ENCODE data around the gene KRTAP5-3. TPM values are rescaled to one million over a fixed set of nuclear protein-coding genes. Genes with fewer than 3 reads are reported as not detected.

Gene KRTAP5-3
- total and polyA plus RNA-seq, 12 donors, result not detected

DNA sequence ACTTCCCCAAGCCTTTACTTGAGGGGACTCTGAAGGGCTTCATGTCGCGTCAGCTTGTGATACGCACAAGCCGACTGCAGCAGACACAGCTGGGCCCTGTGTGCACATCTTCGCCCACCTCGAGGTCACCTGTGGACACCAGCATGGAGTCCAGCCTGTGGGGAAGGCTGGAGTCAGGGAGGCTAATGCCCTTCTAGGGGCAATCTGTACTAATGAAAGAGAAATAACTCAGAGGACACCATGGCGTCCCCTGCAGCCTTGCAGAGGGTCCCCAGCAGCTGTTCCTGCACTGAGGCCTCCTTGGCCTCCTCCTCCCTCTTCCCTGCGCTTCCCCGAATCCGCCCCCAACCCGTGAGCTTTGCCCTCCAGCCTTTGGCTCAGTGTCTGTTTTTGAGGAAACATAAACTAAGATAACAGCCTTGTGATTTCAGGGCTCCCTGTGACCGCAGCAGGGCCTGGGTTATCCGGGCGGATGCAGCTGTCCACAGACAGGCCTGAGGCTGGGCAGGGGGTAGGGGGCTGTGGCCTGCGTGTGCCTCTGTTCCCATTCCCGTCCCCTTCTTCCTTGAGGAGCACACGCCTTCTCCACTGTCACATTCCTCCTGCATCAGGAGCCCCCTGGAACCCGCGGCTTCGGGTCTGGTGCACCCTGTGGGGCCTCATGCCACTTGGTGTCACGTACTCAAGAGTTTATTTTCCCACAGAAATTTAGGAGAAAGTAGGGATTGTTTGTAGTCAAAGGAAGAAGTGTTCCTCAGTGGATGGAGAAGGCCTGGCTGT is 46.3 kb upstream of the KRTAP5-3 start:
- intact Hi-C loops (cut with DNase I), result loop anchor here in 9 of 10 donors (5.0 to 10.0 kb wide), 5 partner anchors 38 to 503 kb away; partner anchors contain the start of gene SYT8 (in 4 of the 9)
- no peaks in the 10 kb centered on the region for H3K9me3 ChIP-seq
- no peak overlapping the region for H3K27ac ChIP-seq
- no peak for ATAC-seq
- peaks cover 0 to 6% (median 4%) of the 10 kb centered on the region in 9 donors for H3K4me1 ChIP-seq
- TF ChIP-seq, protein P1, sequence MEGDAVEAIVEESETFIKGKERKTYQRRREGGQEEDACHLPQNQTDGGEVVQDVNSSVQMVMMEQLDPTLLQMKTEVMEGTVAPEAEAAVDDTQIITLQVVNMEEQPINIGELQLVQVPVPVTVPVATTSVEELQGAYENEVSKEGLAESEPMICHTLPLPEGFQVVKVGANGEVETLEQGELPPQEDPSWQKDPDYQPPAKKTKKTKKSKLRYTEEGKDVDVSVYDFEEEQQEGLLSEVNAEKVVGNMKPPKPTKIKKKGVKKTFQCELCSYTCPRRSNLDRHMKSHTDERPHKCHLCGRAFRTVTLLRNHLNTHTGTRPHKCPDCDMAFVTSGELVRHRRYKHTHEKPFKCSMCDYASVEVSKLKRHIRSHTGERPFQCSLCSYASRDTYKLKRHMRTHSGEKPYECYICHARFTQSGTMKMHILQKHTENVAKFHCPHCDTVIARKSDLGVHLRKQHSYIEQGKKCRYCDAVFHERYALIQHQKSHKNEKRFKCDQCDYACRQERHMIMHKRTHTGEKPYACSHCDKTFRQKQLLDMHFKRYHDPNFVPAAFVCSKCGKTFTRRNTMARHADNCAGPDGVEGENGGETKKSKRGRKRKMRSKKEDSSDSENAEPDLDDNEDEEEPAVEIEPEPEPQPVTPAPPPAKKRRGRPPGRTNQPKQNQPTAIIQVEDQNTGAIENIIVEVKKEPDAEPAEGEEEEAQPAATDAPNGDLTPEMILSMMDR (IDR thresholded peaks at IDR 0.05), result no peak
- peaks cover 0 to 31% (median 11%) of the 10 kb centered on the region in 7 donors for H3K27me3 ChIP-seq
- DNase-seq, result no peak
- no peak overlapping the region for H3K4me3 ChIP-seq
- H3K36me3 ChIP-seq, result no peaks in the 10 kb centered on the region
- 63 to 69% methylated on average over 21 of the region's 21 CpGs for WGBS, 2 donors

DNA sequence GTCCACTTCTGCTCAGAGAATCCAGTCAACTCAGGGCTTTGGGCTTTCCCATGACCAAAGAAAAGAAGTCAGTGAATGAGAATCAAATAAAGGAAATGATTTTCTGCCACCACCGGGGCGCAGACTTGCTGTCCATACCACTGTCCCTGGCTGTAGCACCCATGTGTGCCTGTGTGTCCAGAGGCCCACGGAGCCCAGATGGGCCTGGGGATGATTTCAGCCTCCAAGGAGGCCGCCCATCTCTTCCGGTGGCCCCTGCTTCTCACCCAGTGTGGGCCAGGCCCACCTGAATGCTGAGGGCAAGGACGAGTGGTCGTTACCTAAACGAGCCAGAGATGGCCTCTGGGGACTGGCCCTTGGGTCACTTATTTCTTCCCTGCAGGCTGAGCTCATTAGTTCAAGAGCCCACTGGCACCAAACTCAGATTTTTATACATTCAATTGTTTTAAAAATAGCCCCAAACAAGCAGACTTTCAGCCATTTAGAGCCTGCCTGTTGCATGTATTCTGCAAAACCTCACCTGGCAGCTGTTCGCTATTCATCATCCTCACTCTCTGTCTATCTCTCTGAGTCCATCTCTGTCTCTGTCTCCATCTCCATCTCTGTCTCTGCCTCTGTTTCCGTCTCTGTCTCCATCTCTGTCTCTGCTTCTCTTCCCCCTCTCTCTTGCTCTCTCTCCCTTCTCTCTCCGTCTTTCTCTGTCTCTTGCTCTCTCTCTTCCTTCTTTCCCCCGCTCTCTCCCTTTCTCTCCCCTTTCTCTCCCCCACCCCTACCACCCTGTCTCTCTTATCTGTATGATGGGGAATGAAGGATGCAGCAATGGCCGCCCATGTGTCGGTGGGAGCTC is 45.5 kb upstream of the KRTAP5-3 start:
- Histone ChIP-seq H3K27me3 (peaks cover 0 to 31% (median 11%) of the 10 kb centered on the region in 7 donors), H3K4me1 (peaks cover 0 to 6% (median 4%) of the 10 kb centered on the region in 9 donors), H3K4me3 (no peak overlapping the region), H3K9me3 (no peaks in the 10 kb centered on the region), H3K36me3 (no peaks in the 10 kb centered on the region), H3K27ac (no peak overlapping the region)
- TF ChIP-seq, protein P1 (IDR thresholded peaks at IDR 0.05), result no peak
- intact Hi-C loops (cut with DNase I), result loop anchor here in 9 of 10 donors (2.0 to 10.0 kb wide), 7 partner anchors 39 to 504 kb away; partner anchors contain the start of gene SYT8 (in 4 of the 9)
- WGBS, 2 donors, result 92% methylated on average over 14 of the region's 14 CpGs
- no peak for DNase-seq
- no peak for ATAC-seq

DNA sequence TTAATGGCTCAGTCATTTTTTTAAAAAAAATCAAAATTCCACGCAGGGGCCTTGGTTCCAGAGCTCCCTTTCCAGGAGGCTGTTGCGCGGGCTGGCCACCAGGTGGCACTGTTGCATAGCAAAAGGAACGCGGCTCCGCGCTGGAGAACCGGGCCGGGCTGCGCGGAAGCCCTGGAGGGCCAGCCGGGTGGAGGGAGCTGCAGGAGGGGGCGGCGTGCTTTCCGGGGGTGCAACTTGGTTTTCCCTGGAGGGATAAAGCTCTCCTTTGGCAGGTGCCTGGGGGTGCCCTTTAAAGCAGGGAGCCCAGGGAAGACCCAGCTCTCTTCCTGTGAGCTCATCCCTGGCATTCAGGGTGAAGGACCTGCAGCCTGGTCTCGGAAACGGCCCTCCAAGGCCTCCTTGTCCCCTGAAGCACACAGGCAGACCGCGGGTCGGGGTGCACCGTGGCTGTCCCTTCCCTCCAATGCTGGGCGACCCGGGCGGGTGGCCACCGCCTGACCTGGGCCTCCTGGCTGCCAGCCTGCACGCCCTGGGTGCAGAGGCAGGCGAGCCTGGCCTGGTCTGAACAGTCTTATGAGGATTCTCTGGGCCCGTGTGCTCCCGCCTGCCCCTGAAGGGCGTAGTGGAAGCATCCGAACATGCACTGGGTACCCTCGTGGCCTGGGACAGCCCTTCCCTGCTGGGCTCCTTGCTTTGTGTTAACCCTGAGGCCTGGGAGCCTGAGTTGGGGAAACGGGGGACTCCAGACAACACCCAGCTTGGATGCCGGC is 44.7 kb upstream of the KRTAP5-3 start:
- WGBS, 2 donors, result 35% methylated on average over 34 of the region's 34 CpGs
- no peaks in the 10 kb centered on the region for H3K9me3 ChIP-seq
- TF ChIP-seq, protein P1 (IDR thresholded peaks at IDR 0.05), result peak; percentile 94 to 99 (median 98)
- H3K4me1 ChIP-seq, result peaks cover 0 to 6% (median 4%) of the 10 kb centered on the region in 9 donors
- no peak overlapping the region for H3K4me3 ChIP-seq
- peaks cover 0 to 31% (median 11%) of the 10 kb centered on the region in 7 donors for H3K27me3 ChIP-seq
- H3K36me3 ChIP-seq, result no peaks in the 10 kb centered on the region
- intact Hi-C loops (cut with DNase I), result loop anchor here in 9 of 10 donors (1.0 to 10.0 kb wide), 8 partner anchors 39 to 504 kb away; partner anchors contain the start of gene SYT8 (in 4 of the 9)
- peak; percentile 80 to 92 (median 85) for ATAC-seq
- DNase-seq, result peak; percentile 66 to 79
- no peak overlapping the region for H3K27ac ChIP-seq
